Osteoblast (primary cell): ENCODE results near the gene EPHA8. TPM values are rescaled to one million over a fixed set of nuclear protein-coding genes. Genes with fewer than 3 reads are reported as not detected.
A peak's percentile ranks its signal among the peaks of the same experiment; 100 is the strongest.

Source experiments
- DNase-seq: peaks from one replicate; pipeline ENCODE4 v3.0.0; 2011; ENCODE audit warnings: low spot score, mixed read lengths; ENCODE audit not compliant: insufficient read length; ENCODE audit errors: missing footprints
- H2AFZ ChIP-seq: 2 replicates; pipeline ENCODE4 v1.6.0; 2011; ENCODE audit warnings: mild to moderate bottlenecking, low read length
- H3K27ac ChIP-seq: 2 replicates; pipeline ENCODE4 v1.5.1; 2011; ENCODE audit warnings: mild to moderate bottlenecking, low read depth, low read length, moderate library complexity
- H3K27me3 ChIP-seq: 2 replicates; pipeline ENCODE4 v1.6.0; 2012; ENCODE audit warnings: mild to moderate bottlenecking, control low read depth, inconsistent platforms, low read length, moderate library complexity; ENCODE audit not compliant: insufficient read depth
- H3K36me3 ChIP-seq: 2 replicates; pipeline ENCODE4 v1.5.1; 2011; ENCODE audit warnings: mild to moderate bottlenecking, low read length, control low read depth, moderate library complexity; ENCODE audit not compliant: insufficient read depth
- H3K4me1 ChIP-seq: 2 replicates; pipeline ENCODE4 v1.5.1; 2011; ENCODE audit warnings: mild to moderate bottlenecking, low read length, control low read depth, moderate library complexity; ENCODE audit not compliant: insufficient read depth
- H3K4me2 ChIP-seq: 2 replicates; pipeline ENCODE4 v1.6.0; 2011; ENCODE audit warnings: mild to moderate bottlenecking, low read length; ENCODE audit not compliant: insufficient read depth
- H3K4me3 ChIP-seq: fragments of 200-600 bp; sonication (generic); 3 replicates; pipeline ENCODE4 v1.5.1; 2012; ENCODE audit warnings: mild to moderate bottlenecking, low read length, inconsistent platforms; ENCODE audit not compliant: insufficient read depth
- H3K79me2 ChIP-seq: 2 replicates; pipeline ENCODE4 v1.6.0; 2012; ENCODE audit warnings: mild to moderate bottlenecking, low read length, control low read depth, inconsistent platforms; ENCODE audit not compliant: insufficient read depth
- H3K9me3 ChIP-seq: 2 replicates; pipeline ENCODE4 v1.5.1; 2011; ENCODE audit warnings: low read depth, low read length, control low read depth
- H4K20me1 ChIP-seq: 2 replicates; pipeline ENCODE4 v1.6.0; 2012; ENCODE audit warnings: mild to moderate bottlenecking, low read length, control low read depth; ENCODE audit not compliant: insufficient read depth
- total RNA-seq: library from RNA; depleted of rRNA; stranded (reverse); fragments of >200 nt; gene quantifications from 2 replicates; pipeline ENCODE4 v1.2.3, GENCODE V29; 2012
- TF ChIP-seq, protein P1 (sequence below): IDR thresholded peaks from 2 replicates; pipeline ENCODE4 v1.5.1; 2011; ENCODE audit warnings: mild to moderate bottlenecking, low read depth, low read length, moderate library complexity; ENCODE audit errors: extremely low read depth

The EPHA8 gene
- total RNA-seq, 1 donor, result not detected

DNA sequence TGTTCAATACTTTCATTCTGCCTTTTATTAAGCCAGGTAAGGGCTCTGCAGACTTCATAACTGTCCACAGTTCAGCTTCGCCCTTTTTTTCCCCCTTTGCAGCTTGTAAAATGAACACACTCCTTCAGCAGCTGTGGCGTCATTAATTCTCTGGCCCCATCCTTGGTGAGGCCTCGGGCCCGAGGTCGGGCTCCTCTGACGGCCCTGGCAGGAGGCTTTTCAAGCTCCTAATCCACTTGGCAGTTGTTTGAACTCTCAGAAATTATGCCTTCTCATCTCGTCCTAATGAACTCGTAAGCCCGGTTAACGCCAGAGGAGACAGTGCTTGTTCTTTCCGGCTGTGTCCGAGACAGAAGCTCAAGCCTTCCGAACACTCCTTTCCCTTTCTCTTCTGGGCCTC lies 18.1 kb upstream of the EPHA8 start:
- H4K20me1 ChIP-seq, result no peaks in the 10 kb centered on the region
- peak; percentile 63 for DNase-seq
- H3K36me3 ChIP-seq, result no peaks in the 10 kb centered on the region
- H3K27me3 ChIP-seq, result peaks cover 52% of the 10 kb centered on the region
- TF ChIP-seq, protein P1, sequence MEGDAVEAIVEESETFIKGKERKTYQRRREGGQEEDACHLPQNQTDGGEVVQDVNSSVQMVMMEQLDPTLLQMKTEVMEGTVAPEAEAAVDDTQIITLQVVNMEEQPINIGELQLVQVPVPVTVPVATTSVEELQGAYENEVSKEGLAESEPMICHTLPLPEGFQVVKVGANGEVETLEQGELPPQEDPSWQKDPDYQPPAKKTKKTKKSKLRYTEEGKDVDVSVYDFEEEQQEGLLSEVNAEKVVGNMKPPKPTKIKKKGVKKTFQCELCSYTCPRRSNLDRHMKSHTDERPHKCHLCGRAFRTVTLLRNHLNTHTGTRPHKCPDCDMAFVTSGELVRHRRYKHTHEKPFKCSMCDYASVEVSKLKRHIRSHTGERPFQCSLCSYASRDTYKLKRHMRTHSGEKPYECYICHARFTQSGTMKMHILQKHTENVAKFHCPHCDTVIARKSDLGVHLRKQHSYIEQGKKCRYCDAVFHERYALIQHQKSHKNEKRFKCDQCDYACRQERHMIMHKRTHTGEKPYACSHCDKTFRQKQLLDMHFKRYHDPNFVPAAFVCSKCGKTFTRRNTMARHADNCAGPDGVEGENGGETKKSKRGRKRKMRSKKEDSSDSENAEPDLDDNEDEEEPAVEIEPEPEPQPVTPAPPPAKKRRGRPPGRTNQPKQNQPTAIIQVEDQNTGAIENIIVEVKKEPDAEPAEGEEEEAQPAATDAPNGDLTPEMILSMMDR, result no peak
- H2AFZ ChIP-seq, result no peak overlapping the region
- no peaks in the 10 kb centered on the region for H3K4me1 ChIP-seq
- H3K4me2 ChIP-seq, result peak overlapping the region; percentile 9
- no peaks in the 10 kb centered on the region for H3K79me2 ChIP-seq
- H3K4me3 ChIP-seq, result no peak overlapping the region
- no peak overlapping the region for H3K27ac ChIP-seq
- no peaks in the 10 kb centered on the region for H3K9me3 ChIP-seq

DNA sequence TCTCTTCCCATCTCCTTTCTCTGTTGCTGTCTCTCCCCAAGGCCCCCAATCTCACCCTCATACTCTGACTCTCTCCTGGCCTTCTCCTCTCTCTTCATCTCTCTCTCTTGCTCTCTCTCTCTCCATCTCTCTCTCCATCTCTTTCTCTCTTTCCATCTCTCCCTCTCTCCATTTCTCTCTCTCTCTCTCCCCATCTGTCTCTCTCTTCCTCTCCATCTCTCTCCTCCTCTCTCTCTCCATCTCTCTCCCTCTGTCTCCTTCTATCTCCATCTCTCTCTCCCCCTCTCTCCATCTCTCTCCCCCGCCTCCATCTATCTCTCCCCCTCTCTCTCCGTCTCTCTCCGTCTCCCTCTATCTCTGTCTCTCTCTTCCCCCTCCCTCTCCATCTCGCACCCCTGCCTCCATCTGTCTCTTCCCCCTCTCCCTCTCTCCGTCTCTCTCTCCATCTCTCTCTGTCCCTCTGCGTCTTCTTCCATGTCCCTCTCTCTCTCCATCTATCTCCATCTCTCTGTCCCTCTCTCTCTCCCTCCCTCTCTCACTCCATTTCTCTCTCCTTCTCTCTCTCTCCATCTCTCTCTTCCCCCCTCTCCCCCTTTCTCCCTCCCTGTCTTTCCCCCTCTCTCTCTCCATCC lies 16.0 kb upstream of the EPHA8 start:
- H3K4me1 ChIP-seq, result no peaks in the 10 kb centered on the region
- no peaks in the 10 kb centered on the region for H4K20me1 ChIP-seq
- no peaks in the 10 kb centered on the region for H3K9me3 ChIP-seq
- H3K4me2 ChIP-seq, result no peak overlapping the region
- no peak overlapping the region for H3K4me3 ChIP-seq
- no peak overlapping the region for H3K27ac ChIP-seq
- TF ChIP-seq, protein P1, result no peak
- peak; percentile 52 for DNase-seq
- H2AFZ ChIP-seq, result no peak overlapping the region
- H3K79me2 ChIP-seq, result no peaks in the 10 kb centered on the region
- H3K27me3 ChIP-seq, result peaks cover 56% of the 10 kb centered on the region
- H3K36me3 ChIP-seq, result no peaks in the 10 kb centered on the region

DNA sequence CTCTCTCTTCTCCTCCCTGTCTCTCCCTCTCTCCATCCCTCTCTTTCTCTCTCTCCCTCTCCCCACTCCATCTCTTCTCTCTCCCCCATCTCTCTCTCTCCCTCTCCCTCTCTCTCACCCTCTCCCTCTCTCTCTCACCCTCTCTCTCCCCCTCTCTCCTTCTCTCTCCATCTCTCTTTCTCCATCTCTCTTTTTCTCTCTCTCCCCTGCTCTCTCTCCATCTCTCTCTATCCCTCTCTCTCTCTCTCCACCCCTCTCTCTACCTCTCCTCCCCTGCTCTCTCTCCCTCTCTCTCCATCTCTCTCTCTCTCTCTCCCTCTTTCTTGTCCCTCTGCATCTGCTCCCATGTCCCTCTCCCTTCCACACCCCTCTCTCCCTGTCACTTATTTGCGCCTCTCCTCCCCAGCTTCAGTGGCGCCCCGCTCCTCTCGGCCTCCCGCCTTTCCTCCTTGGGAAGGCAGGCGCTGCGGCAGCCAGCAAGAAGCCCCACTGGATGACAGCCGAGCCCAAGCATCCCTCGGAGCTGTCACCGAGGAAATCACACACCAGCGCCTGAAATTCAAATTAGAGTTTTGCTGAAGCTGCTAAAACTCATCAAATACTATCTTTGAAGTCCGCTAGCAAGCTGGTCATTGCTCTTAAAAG lies 15.3 kb upstream of the EPHA8 start:
- Histone ChIP-seq H3K27me3 (peaks cover 60% of the 10 kb centered on the region), H3K36me3 (no peaks in the 10 kb centered on the region), H3K4me1 (no peaks in the 10 kb centered on the region), H3K9me3 (no peaks in the 10 kb centered on the region), H2AFZ (no peak overlapping the region), H3K4me2 (no peak overlapping the region), H3K79me2 (no peaks in the 10 kb centered on the region), H4K20me1 (no peaks in the 10 kb centered on the region), H3K4me3 (no peak overlapping the region), H3K27ac (no peak overlapping the region)
- peak; percentile 13 for DNase-seq
- TF ChIP-seq, protein P1, result no peak

DNA sequence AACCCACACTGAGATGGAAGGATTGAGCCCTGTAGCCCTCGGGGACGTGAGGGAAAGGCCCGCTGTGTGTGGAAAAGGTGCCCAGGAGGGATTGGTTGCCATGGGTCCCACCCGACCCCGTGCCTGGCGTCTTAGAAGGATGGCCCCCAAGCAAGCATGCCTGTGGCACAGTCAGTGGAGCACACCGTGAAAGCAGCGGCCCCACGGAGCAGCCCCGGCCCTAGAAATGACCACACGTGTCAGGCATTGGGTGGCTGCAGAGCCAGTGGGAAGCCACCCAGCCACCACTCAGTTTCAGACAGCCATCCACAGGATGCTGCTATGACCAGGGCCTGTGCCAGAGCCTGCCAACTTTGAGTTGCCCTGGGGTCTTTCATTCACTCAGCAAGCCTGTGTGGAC lies 13.3 kb upstream of the EPHA8 start:
- no peak overlapping the region for H3K4me2 ChIP-seq
- H2AFZ ChIP-seq, result no peak overlapping the region
- TF ChIP-seq, protein P1, result no peak
- DNase-seq, result peak; percentile 51
- no peaks in the 10 kb centered on the region for H3K9me3 ChIP-seq
- H3K27me3 ChIP-seq, result peaks cover 59% of the 10 kb centered on the region
- no peak overlapping the region for H3K4me3 ChIP-seq
- no peak overlapping the region for H3K27ac ChIP-seq
- no peaks in the 10 kb centered on the region for H3K79me2 ChIP-seq
- H3K4me1 ChIP-seq, result no peaks in the 10 kb centered on the region
- H3K36me3 ChIP-seq, result no peaks in the 10 kb centered on the region
- no peaks in the 10 kb centered on the region for H4K20me1 ChIP-seq
